Rectal smooth muscle tissue (tissue), 1 donor: ENCODE data around the gene MMD.
A peak's percentile ranks its signal among the peaks of the same experiment; 100 is the strongest.
"Not testable (repeated sequence)": the region's sequence is repeated elsewhere in the genome, so short reads cannot be mapped to it uniquely, and the experiment has no call there.

Source experiments
- H3K27ac ChIP-seq: one replicate; pipeline ENCODE4 v1.7.0; 2013; ENCODE audit warnings: low read depth, low read length, inconsistent platforms
- H3K27me3 ChIP-seq: one replicate; pipeline ENCODE4 v1.7.0; 2013; ENCODE audit warnings: low read length; ENCODE audit not compliant: control insufficient read depth, insufficient read depth
- H3K36me3 ChIP-seq: one replicate; pipeline ENCODE4 v1.7.0; 2013; ENCODE audit warnings: low read length; ENCODE audit not compliant: control insufficient read depth, insufficient read depth
- H3K4me1 ChIP-seq: one replicate; pipeline ENCODE4 v1.7.0; 2013; ENCODE audit warnings: low read length; ENCODE audit not compliant: control insufficient read depth, insufficient read depth
- H3K4me3 ChIP-seq: one replicate; pipeline ENCODE4 v1.7.0; 2013; ENCODE audit warnings: low read length
- H3K9ac ChIP-seq: one replicate; pipeline ENCODE4 v1.7.0; 2013; ENCODE audit warnings: low read length

Gene MMD

GRCh38 chr17:55452139-55452790 lies 30.6 kb upstream of the MMD start:
- Histone ChIP-seq H3K4me1 (peaks cover 22% of the 10 kb centered on the region), H3K4me3 (peak overlapping the region; percentile 21), H3K27ac (peak overlapping the region; percentile 88), H3K27me3 (no peaks in the 10 kb centered on the region), H3K36me3 (no peaks in the 10 kb centered on the region), H3K9ac (no peak overlapping the region)

- H3K4me1 ChIP-seq, result peaks cover 22% of the 10 kb centered on the region
- H3K9ac ChIP-seq, result no peak overlapping the region
- H3K4me3 ChIP-seq, result no peak overlapping the region
- peak overlapping the region; percentile 88 for H3K27ac ChIP-seq
- no peaks in the 10 kb centered on the region for H3K27me3 ChIP-seq
- H3K36me3 ChIP-seq, result no peaks in the 10 kb centered on the region
Measured at GRCh38 chr17:55451758-55452138, 30.1 kb upstream of the MMD start.

GRCh38 chr17:55451203-55451641 lies 29.6 kb upstream of the MMD start:
- no peak overlapping the region for H3K4me3 ChIP-seq
- no peak overlapping the region for H3K9ac ChIP-seq
- peak overlapping the region; percentile 88 for H3K27ac ChIP-seq
- peaks cover 24% of the 10 kb centered on the region for H3K4me1 ChIP-seq
- no peaks in the 10 kb centered on the region for H3K36me3 ChIP-seq
- no peaks in the 10 kb centered on the region for H3K27me3 ChIP-seq

- Histone ChIP-seq H3K4me3 (no peak overlapping the region), H3K36me3 (no peaks in the 10 kb centered on the region), H3K9ac (no peak overlapping the region), H3K27ac (no peak overlapping the region), H3K4me1 (peaks cover 24% of the 10 kb centered on the region), H3K27me3 (no peaks in the 10 kb centered on the region)
Measured at GRCh38 chr17:55450232-55450825, 28.7 kb upstream of the MMD start.

GRCh38 chr17:55448681-55449080 lies 27.0 kb upstream of the MMD start:
- H3K27ac ChIP-seq, result no peak overlapping the region
- peaks cover 27% of the 10 kb centered on the region for H3K4me1 ChIP-seq
- no peaks in the 10 kb centered on the region for H3K27me3 ChIP-seq
- H3K4me3 ChIP-seq, result no peak overlapping the region
- no peak overlapping the region for H3K9ac ChIP-seq
- H3K36me3 ChIP-seq, result no peaks in the 10 kb centered on the region

GRCh38 chr17:55446581-55447205 lies 25.1 kb upstream of the MMD start:
- Histone ChIP-seq H3K36me3 (no peaks in the 10 kb centered on the region), H3K4me1 (peaks cover 29% of the 10 kb centered on the region), H3K27ac (peak overlapping the region; percentile 30), H3K9ac (no peak overlapping the region), H3K4me3 (no peak overlapping the region), H3K27me3 (no peaks in the 10 kb centered on the region)

GRCh38 chr17:55446004-55446403 lies 24.4 kb upstream of the MMD start:
- H3K36me3 ChIP-seq, H3K9ac ChIP-seq, H3K4me3 ChIP-seq: not testable (repeated sequence)

GRCh38 chr17:55444471-55445441 lies 23.1 kb upstream of the MMD start:
- Histone ChIP-seq H3K36me3 (no peaks in the 10 kb centered on the region), H3K27me3 (no peaks in the 10 kb centered on the region), H3K4me1 (peaks cover 34% of the 10 kb centered on the region), H3K4me3 (no peak overlapping the region), H3K27ac (peak overlapping the region; percentile 87), H3K9ac (no peak overlapping the region)

More at GRCh38 chr17:55446004-55446403, 24.4 kb upstream of the MMD start:
- peaks cover 33% of the 10 kb centered on the region for H3K4me1 ChIP-seq
- not testable (repeated sequence) for H3K27me3 ChIP-seq
- peak overlapping the region; percentile 30 for H3K27ac ChIP-seq

GRCh38 chr17:55443904-55444303 lies 22.3 kb upstream of the MMD start:
- Histone ChIP-seq H3K4me3 (no peak overlapping the region), H3K27ac (peak overlapping the region; percentile 87), H3K36me3 (no peaks in the 10 kb centered on the region), H3K9ac (no peak overlapping the region), H3K27me3 (no peaks in the 10 kb centered on the region), H3K4me1 (peaks cover 34% of the 10 kb centered on the region)

- Histone ChIP-seq H3K4me3 (no peak overlapping the region), H3K9ac (no peak overlapping the region), H3K27me3 (no peaks in the 10 kb centered on the region), H3K27ac (peak overlapping the region; percentile 87), H3K4me1 (peaks cover 34% of the 10 kb centered on the region), H3K36me3 (no peaks in the 10 kb centered on the region)
Measured at GRCh38 chr17:55442953-55443683, 21.5 kb upstream of the MMD start.

- no peaks in the 10 kb centered on the region for H3K36me3 ChIP-seq
- H3K4me3 ChIP-seq, result no peak overlapping the region
- peaks cover 34% of the 10 kb centered on the region for H3K4me1 ChIP-seq
- H3K27me3 ChIP-seq, result no peaks in the 10 kb centered on the region
- H3K27ac ChIP-seq, result peak overlapping the region; percentile 87
- H3K9ac ChIP-seq, result no peak overlapping the region
Measured at GRCh38 chr17:55442462-55442861, 20.8 kb upstream of the MMD start.
